ENCODE results near the gene PLA2G2F.

DNA sequence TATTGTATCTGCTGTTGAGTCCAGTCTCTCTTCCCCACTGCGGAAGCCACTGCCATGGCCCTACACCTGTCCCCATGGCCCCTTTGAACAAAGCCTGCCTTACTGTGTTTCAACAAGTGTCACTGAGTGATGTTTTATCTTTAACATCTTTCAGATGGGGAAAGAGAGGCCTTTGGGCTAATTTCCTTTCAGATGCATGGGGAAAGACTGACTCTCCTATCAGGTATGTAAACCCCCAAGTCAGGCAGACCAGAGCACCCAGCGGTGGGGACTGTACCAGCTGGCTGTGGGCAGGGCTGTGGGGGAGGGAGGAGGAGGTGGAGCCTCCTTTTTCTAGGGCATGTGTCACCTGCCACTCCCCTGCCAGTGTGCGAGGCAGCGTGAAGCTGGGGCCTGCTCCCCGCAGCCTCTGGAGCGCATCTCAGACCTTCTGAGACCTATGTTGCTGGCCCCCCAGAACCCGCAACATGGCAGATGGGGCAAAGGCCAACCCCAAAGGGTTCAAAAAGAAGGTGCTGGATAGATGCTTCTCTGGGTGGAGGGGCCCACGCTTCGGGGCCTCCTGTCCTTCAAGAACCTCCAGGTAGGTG lies at the start of gene PLA2G2F:
- TF ChIP-seq, protein P1, sequence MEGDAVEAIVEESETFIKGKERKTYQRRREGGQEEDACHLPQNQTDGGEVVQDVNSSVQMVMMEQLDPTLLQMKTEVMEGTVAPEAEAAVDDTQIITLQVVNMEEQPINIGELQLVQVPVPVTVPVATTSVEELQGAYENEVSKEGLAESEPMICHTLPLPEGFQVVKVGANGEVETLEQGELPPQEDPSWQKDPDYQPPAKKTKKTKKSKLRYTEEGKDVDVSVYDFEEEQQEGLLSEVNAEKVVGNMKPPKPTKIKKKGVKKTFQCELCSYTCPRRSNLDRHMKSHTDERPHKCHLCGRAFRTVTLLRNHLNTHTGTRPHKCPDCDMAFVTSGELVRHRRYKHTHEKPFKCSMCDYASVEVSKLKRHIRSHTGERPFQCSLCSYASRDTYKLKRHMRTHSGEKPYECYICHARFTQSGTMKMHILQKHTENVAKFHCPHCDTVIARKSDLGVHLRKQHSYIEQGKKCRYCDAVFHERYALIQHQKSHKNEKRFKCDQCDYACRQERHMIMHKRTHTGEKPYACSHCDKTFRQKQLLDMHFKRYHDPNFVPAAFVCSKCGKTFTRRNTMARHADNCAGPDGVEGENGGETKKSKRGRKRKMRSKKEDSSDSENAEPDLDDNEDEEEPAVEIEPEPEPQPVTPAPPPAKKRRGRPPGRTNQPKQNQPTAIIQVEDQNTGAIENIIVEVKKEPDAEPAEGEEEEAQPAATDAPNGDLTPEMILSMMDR (IDR thresholded peaks at IDR 0.05): no peak
- TF ChIP-seq EP300 (IDR thresholded peaks at IDR 0.05): no peak

All from stomach (tissue), 4 donors.